ENCODE data around the gene ITCH. TPM values are rescaled to one million over a fixed set of nuclear protein-coding genes. Genes with fewer than 3 reads are reported as not detected.
"Not testable (repeated sequence)": the region's sequence is repeated elsewhere in the genome, so short reads cannot be mapped to it uniquely, and the experiment has no call there.

Gene ITCH
- polyA plus RNA-seq, 3 donors from 2014 or later = 27.3 to 72.5 (median 35.7) TPM

GRCh38 chr20:34441423-34441822 lies 78.3 kb downstream of the ITCH start:
- peaks cover 14 to 51% (median 22%) of the 10 kb centered on the region in 3 donors for H3K36me3 Mint-ChIP-seq
- H3K27ac Mint-ChIP-seq; H3K9me3 Mint-ChIP-seq; H3K4me3 Mint-ChIP-seq; H3K27me3 Mint-ChIP-seq (ENCODE audit: low read depth in 3 of 3); DNase-seq: not testable (repeated sequence)
- H3K4me1 Mint-ChIP-seq = peaks cover 8 to 38% of the 10 kb centered on the region in 2 donors

- H3K4me3 Mint-ChIP-seq = no peak overlapping the region
- peak overlapping the region in 5 of 6 donors; percentile 25 to 66 (median 53) for H3K27ac Mint-ChIP-seq
- no peak for DNase-seq
Measured at GRCh38 chr20:34443546-34443945, 80.5 kb downstream of the ITCH start.

GRCh38 chr20:34445177-34446065 lies 82.3 kb downstream of the ITCH start:
- Mint-ChIP-seq H3K9me3 (no peaks in the 10 kb centered on the region), H3K27me3 (ENCODE audit: low read depth in 3 of 3) (peaks cover 0 to 7% (median 0%) of the 10 kb centered on the region in 3 donors), H3K4me1 (peaks cover 27 to 53% of the 10 kb centered on the region in 2 donors), H3K27ac (peak overlapping the region in 3 of 6 donors; percentile 15 to 30 (median 26)), H3K36me3 (peaks cover 24 to 54% (median 30%) of the 10 kb centered on the region in 3 donors), H3K4me3 (no peak overlapping the region)
- DNase-seq = no peak

More at GRCh38 chr20:34443546-34443945, 80.5 kb downstream of the ITCH start:
- no peaks in the 10 kb centered on the region for H3K9me3 Mint-ChIP-seq
- H3K4me1 Mint-ChIP-seq = peaks cover 10 to 36% of the 10 kb centered on the region in 2 donors
- H3K27me3 Mint-ChIP-seq (ENCODE audit: low read depth in 3 of 3) = peaks cover 0 to 7% (median 2%) of the 10 kb centered on the region in 3 donors
- H3K36me3 Mint-ChIP-seq = peaks cover 23 to 61% (median 29%) of the 10 kb centered on the region in 3 donors

- H3K36me3 Mint-ChIP-seq = peaks cover 24 to 57% (median 37%) of the 10 kb centered on the region in 3 donors
- no peak for DNase-seq
- peaks cover 34 to 74% of the 10 kb centered on the region in 2 donors for H3K4me1 Mint-ChIP-seq
- H3K9me3 Mint-ChIP-seq = no peaks in the 10 kb centered on the region
- peak overlapping the region; percentile 16 to 88 (median 73) for H3K27ac Mint-ChIP-seq
- H3K4me3 Mint-ChIP-seq = no peak overlapping the region
- H3K27me3 Mint-ChIP-seq (ENCODE audit: low read depth in 3 of 3) = peaks cover 0 to 7% (median 0%) of the 10 kb centered on the region in 3 donors
Measured at GRCh38 chr20:34448517-34448916, 85.4 kb downstream of the ITCH start.

DNA sequence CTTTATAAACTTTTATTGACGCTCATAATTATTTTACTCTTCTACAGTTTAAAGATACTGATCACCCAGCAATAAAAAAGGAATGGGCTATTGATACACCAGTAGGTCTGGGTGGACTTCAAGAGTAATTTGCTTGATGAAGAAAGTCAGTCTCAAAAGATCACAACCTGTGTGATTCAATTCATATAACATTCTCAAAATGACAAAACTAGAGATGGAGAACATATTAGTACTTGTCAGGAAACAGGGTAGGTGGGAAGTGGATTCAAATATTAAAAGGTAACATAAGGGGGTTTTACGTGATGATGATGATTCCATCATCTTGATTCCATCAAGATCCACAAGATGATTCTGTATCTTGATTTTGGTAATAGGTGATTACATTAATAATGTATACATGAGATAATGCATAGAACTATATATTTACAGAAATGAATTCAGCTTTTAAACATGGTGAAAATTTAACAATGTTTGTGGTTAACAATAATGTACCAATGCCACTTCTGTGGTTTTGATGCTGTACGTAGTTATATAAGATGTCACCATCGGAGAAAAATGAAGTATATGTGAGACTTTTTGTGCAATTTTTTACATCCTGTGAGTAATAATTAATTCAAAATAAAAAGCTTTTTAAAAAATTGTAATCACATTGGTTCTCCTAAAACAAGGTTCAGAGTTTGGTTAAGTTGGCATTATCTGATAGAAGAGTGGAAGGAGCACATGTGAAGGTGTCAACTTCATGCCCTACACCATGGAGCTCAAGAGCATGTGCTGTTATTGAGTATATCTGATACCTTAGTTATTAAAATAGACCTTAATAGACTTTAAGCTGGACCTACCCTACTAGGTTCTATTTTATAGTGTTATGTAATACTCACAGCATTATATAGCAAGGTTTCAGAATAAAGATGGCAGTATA lies 86.9 kb downstream of the ITCH start:
- H3K9me3 Mint-ChIP-seq = no peaks in the 10 kb centered on the region
- DNase-seq = peak; percentile 29 to 46 (median 45)
- peak overlapping the region; percentile 71 to 90 (median 78) for H3K27ac Mint-ChIP-seq
- H3K36me3 Mint-ChIP-seq = peaks cover 24 to 50% (median 36%) of the 10 kb centered on the region in 3 donors
- peaks cover 28 to 60% of the 10 kb centered on the region in 2 donors for H3K4me1 Mint-ChIP-seq
- H3K27me3 Mint-ChIP-seq (ENCODE audit: low read depth in 3 of 3) = peaks cover 0 to 6% (median 0%) of the 10 kb centered on the region in 3 donors
- H3K4me3 Mint-ChIP-seq = peak overlapping the region; percentile 12 to 51 (median 28)

- Mint-ChIP-seq H3K27ac (peak overlapping the region in 5 of 6 donors; percentile 7 to 73 (median 46)), H3K27me3 (ENCODE audit: low read depth in 3 of 3) (peaks cover 0 to 7% (median 0%) of the 10 kb centered on the region in 3 donors), H3K36me3 (peaks cover 11 to 34% (median 22%) of the 10 kb centered on the region in 3 donors), H3K4me3 (no peak overlapping the region), H3K4me1 (peaks cover 28 to 52% of the 10 kb centered on the region in 2 donors), H3K9me3 (no peaks in the 10 kb centered on the region)
- no peak for DNase-seq
Measured at GRCh38 chr20:34452281-34452982, 89.4 kb downstream of the ITCH start.

GRCh38 chr20:34458631-34459030 lies 95.6 kb downstream of the ITCH start:
- Mint-ChIP-seq H3K36me3 (peaks cover 3 to 25% (median 12%) of the 10 kb centered on the region in 3 donors), H3K27ac (peak overlapping the region in 2 of 6 donors; percentile 20 to 46)
- DNase-seq = no peak

GRCh38 chr20:34459209-34459897 lies 96.3 kb downstream of the ITCH start:
- H3K4me1 Mint-ChIP-seq = peaks cover 6 to 39% of the 10 kb centered on the region in 2 donors
- peak overlapping the region; percentile 18 to 49 (median 42) for H3K27ac Mint-ChIP-seq
- H3K9me3 Mint-ChIP-seq = no peaks in the 10 kb centered on the region
- peaks cover 2% of the 10 kb centered on the region in 3 donors for H3K27me3 Mint-ChIP-seq (ENCODE audit: low read depth in 3 of 3)
- H3K36me3 Mint-ChIP-seq = peaks cover 3 to 27% (median 12%) of the 10 kb centered on the region in 3 donors
- no peak overlapping the region for H3K4me3 Mint-ChIP-seq
- no peak for DNase-seq

More at GRCh38 chr20:34458631-34459030, 95.6 kb downstream of the ITCH start:
- peaks cover 0 to 2% (median 2%) of the 10 kb centered on the region in 3 donors for H3K27me3 Mint-ChIP-seq (ENCODE audit: low read depth in 3 of 3)
- no peaks in the 10 kb centered on the region for H3K9me3 Mint-ChIP-seq
- H3K4me1 Mint-ChIP-seq = peaks cover 6 to 39% of the 10 kb centered on the region in 2 donors
- H3K4me3 Mint-ChIP-seq = no peak overlapping the region

GRCh38 chr20:34461779-34462087 lies 98.7 kb downstream of the ITCH start:
- Mint-ChIP-seq H3K4me1 (peaks cover 15 to 57% of the 10 kb centered on the region in 2 donors), H3K4me3 (no peak overlapping the region), H3K9me3 (no peaks in the 10 kb centered on the region), H3K27me3 (ENCODE audit: low read depth in 3 of 3) (peaks cover 0 to 3% (median 2%) of the 10 kb centered on the region in 3 donors), H3K27ac (peak overlapping the region in 3 of 6 donors; percentile 40 to 46 (median 43)), H3K36me3 (peaks cover 3 to 39% (median 12%) of the 10 kb centered on the region in 3 donors)
- DNase-seq = no peak

GRCh38 chr20:34468951-34469350 lies 105.9 kb downstream of the ITCH start:
- H3K4me1 Mint-ChIP-seq = peaks cover 30 to 56% of the 10 kb centered on the region in 2 donors

GRCh38 chr20:34472246-34472925 lies 109.3 kb downstream of the ITCH start:
- Mint-ChIP-seq H3K27me3 (ENCODE audit: low read depth in 3 of 3) (peaks cover 2 to 9% (median 5%) of the 10 kb centered on the region in 3 donors), H3K4me3 (no peak overlapping the region), H3K36me3 (peaks cover 3 to 24% (median 8%) of the 10 kb centered on the region in 3 donors), H3K27ac (peak overlapping the region in 3 of 6 donors; percentile 47 to 68 (median 66)), H3K4me1 (peaks cover 22 to 41% of the 10 kb centered on the region in 2 donors), H3K9me3 (no peaks in the 10 kb centered on the region)
- DNase-seq = no peak

More at GRCh38 chr20:34468951-34469350, 105.9 kb downstream of the ITCH start:
- Mint-ChIP-seq H3K4me3 (no peak overlapping the region), H3K36me3 (peaks cover 3 to 32% (median 8%) of the 10 kb centered on the region in 3 donors), H3K27me3 (ENCODE audit: low read depth in 3 of 3) (peaks cover 0 to 5% (median 0%) of the 10 kb centered on the region in 3 donors), H3K27ac (peak overlapping the region in 4 of 6 donors; percentile 5 to 74 (median 44)), H3K9me3 (no peaks in the 10 kb centered on the region)
- no peak for DNase-seq

All from immature natural killer cell (primary cell).